ENCODE results near the gene LCE3A. TPM values are rescaled to one million over a fixed set of nuclear protein-coding genes. Genes with fewer than 3 reads are reported as not detected.
"Not testable (repeated sequence)": the region's sequence is repeated elsewhere in the genome, so short reads cannot be mapped to it uniquely, and the experiment has no call there.

LCE3A gene
- not detected in 2 replicates for total RNA-seq

GRCh38 chr1:152622803-152623202 is at the start of gene LCE3A:
LCE3A (minus strand) TSS chr1:152623103; CDS start chr1:152623103, 0 bp downstream.
- no peaks in the 10 kb centered on the region for H3K36me3 ChIP-seq (ENCODE audit: insufficient read depth, low read length)
- peak; percentile 46 for DNase-seq (ENCODE audit: insufficient read length, low spot score, missing footprints)
- no peaks in the 10 kb centered on the region for H4K20me1 ChIP-seq (ENCODE audit: insufficient read depth, low read length)
- no peak for TF ChIP-seq CTCF (IDR thresholded peaks at IDR 0.05; ENCODE audit: extremely low read depth, low read depth, low read length)
- H3K4me1 ChIP-seq (ENCODE audit: insufficient read depth, low read length), result no peaks in the 10 kb centered on the region
- H3K4me2 ChIP-seq (ENCODE audit: insufficient read depth, low read length), result no peak within 1 kb of the TSS
- no peaks in the 10 kb centered on the region for H3K9me3 ChIP-seq (ENCODE audit: low read depth, low read length)
- H3K79me2 ChIP-seq (ENCODE audit: insufficient read depth, low read length), result no peaks in the 10 kb centered on the region
- H3K27ac ChIP-seq (ENCODE audit: low read depth, low read length), result no peak within 1 kb of the TSS
- H3K27me3 ChIP-seq (ENCODE audit: insufficient read depth, low read length), result no peaks in the 10 kb centered on the region
- no peak within 1 kb of the TSS for H3K4me3 ChIP-seq (ENCODE audit: insufficient read depth, low read length)
- H2AFZ ChIP-seq (ENCODE audit: low read length), result no peak within 1 kb of the TSS

GRCh38 chr1:152667648-152668047 is 44.7 kb upstream of the LCE3A start:
- TF ChIP-seq CTCF (IDR thresholded peaks at IDR 0.05; ENCODE audit: extremely low read depth, low read depth, low read length), result no peak
- no peak overlapping the region for H3K27ac ChIP-seq (ENCODE audit: low read depth, low read length)
- H3K79me2 ChIP-seq (ENCODE audit: insufficient read depth, low read length), result no peaks in the 10 kb centered on the region
- no peaks in the 10 kb centered on the region for H3K9me3 ChIP-seq (ENCODE audit: low read depth, low read length)
- no peaks in the 10 kb centered on the region for H4K20me1 ChIP-seq (ENCODE audit: insufficient read depth, low read length)
- H2AFZ ChIP-seq (ENCODE audit: low read length), result no peak overlapping the region
- no peak overlapping the region for H3K4me2 ChIP-seq (ENCODE audit: insufficient read depth, low read length)
- H3K4me1 ChIP-seq (ENCODE audit: insufficient read depth, low read length), result no peaks in the 10 kb centered on the region
- H3K4me3 ChIP-seq (ENCODE audit: insufficient read depth, low read length), result no peak overlapping the region
- no peak for DNase-seq (ENCODE audit: insufficient read length, low spot score, missing footprints)
- no peaks in the 10 kb centered on the region for H3K27me3 ChIP-seq (ENCODE audit: insufficient read depth, low read length)
- no peaks in the 10 kb centered on the region for H3K36me3 ChIP-seq (ENCODE audit: insufficient read depth, low read length)

- not testable (repeated sequence) for H2AFZ ChIP-seq (ENCODE audit: low read length); H3K4me1 ChIP-seq (ENCODE audit: insufficient read depth, low read length); H3K79me2 ChIP-seq (ENCODE audit: insufficient read depth, low read length); H3K27ac ChIP-seq (ENCODE audit: low read depth, low read length); H4K20me1 ChIP-seq (ENCODE audit: insufficient read depth, low read length); DNase-seq (ENCODE audit: insufficient read length, low spot score, missing footprints); H3K9me3 ChIP-seq (ENCODE audit: low read depth, low read length); H3K4me2 ChIP-seq (ENCODE audit: insufficient read depth, low read length); H3K27me3 ChIP-seq (ENCODE audit: insufficient read depth, low read length); H3K36me3 ChIP-seq (ENCODE audit: insufficient read depth, low read length); H3K4me3 ChIP-seq (ENCODE audit: insufficient read depth, low read length)
These were observed 43.3 kb upstream of the LCE3A start for GRCh38 chr1:152666171-152666570.

GRCh38 chr1:152663098-152663497 is 40.2 kb upstream of the LCE3A start, which contains the start of gene LCE2D:
LCE2D (plus strand) TSS chr1:152663380; CDS start chr1:152664106, 726 bp downstream.
- H2AFZ ChIP-seq (ENCODE audit: low read length), result no peak within 1 kb of the TSS
- no peaks in the 10 kb centered on the region for H3K4me1 ChIP-seq (ENCODE audit: insufficient read depth, low read length)
- no peaks in the 10 kb centered on the region for H4K20me1 ChIP-seq (ENCODE audit: insufficient read depth, low read length)
- no peaks in the 10 kb centered on the region for H3K9me3 ChIP-seq (ENCODE audit: low read depth, low read length)
- no peak within 1 kb of the TSS for H3K27ac ChIP-seq (ENCODE audit: low read depth, low read length)
- no peaks in the 10 kb centered on the region for H3K27me3 ChIP-seq (ENCODE audit: insufficient read depth, low read length)
- H3K79me2 ChIP-seq (ENCODE audit: insufficient read depth, low read length), result no peaks in the 10 kb centered on the region
- no peaks in the 10 kb centered on the region for H3K36me3 ChIP-seq (ENCODE audit: insufficient read depth, low read length)
- no peak within 1 kb of the TSS for H3K4me3 ChIP-seq (ENCODE audit: insufficient read depth, low read length)
- DNase-seq (ENCODE audit: insufficient read length, low spot score, missing footprints), result no peak
- H3K4me2 ChIP-seq (ENCODE audit: insufficient read depth, low read length), result no peak within 1 kb of the TSS
- TF ChIP-seq CTCF (IDR thresholded peaks at IDR 0.05; ENCODE audit: extremely low read depth, low read depth, low read length), result no peak
